Peyer's patch (tissue), 4 donors: ENCODE measurements around the gene SIMC1.

Experiments
- CTCF ChIP-seq, 6 experiments: fragments of 450-650 bp in 4 of 6; fragments of 200-600 bp in 2 of 6; sonication (generic) in 1 of 6; IDR thresholded peaks; one replicate each; pipeline ENCODE4 v1.5.1; 2017 to 2019; ENCODE audit warnings: antibody characterized with exemption in 6 of 6, mild to moderate bottlenecking in 3 of 6, moderate library complexity in 1 of 6
- POLR2A ChIP-seq, 2 donors: fragments of 450-650 bp; IDR thresholded peaks; one replicate each; pipeline ENCODE4 v1.5.1; 2017; ENCODE audit warnings: antibody characterized with exemption in 2 of 2, mild to moderate bottlenecking in 2 of 2, moderate library complexity in 2 of 2

GRCh38 chr5:176317534-176318374 is 79.5 kb downstream of the SIMC1 start:
- TF ChIP-seq CTCF (IDR thresholded peaks at IDR 0.05), result no peak
- TF ChIP-seq POLR2A (IDR thresholded peaks at IDR 0.05), result no peak
